ENCODE results near the gene PTK7.
"Not testable (repeated sequence)": the region's sequence is repeated elsewhere in the genome, so short reads cannot be mapped to it uniquely, and the experiment has no call there.

Gene PTK7

GRCh38 chr6:43139973-43140372, 63.9 kb downstream of the PTK7 start:
- not testable (repeated sequence) for H3K79me1 ChIP-seq (ENCODE audit: low read length); H2AFZ ChIP-seq (ENCODE audit: insufficient read depth, low read length, poor library complexity); H2AK5ac ChIP-seq (ENCODE audit: low read length); H4K91ac ChIP-seq (ENCODE audit: low read depth, low read length); H4K12ac ChIP-seq (ENCODE audit: low read depth, low read length); H3K27me3 ChIP-seq (ENCODE audit: insufficient read depth, low read length); H3K4ac ChIP-seq (ENCODE audit: low read depth, low read length); H4K8ac ChIP-seq (ENCODE audit: low read depth, low read length); H3K4me2 ChIP-seq (ENCODE audit: low read length); H3K9me3 ChIP-seq (ENCODE audit: insufficient read depth, low read depth, low read length); H3K79me2 ChIP-seq (ENCODE audit: control insufficient read depth, insufficient read depth, low read length, poor library complexity); H3K14ac ChIP-seq (ENCODE audit: low read length); H3K9ac ChIP-seq (ENCODE audit: low read length); H2BK120ac ChIP-seq (ENCODE audit: insufficient read depth, low read length, poor library complexity); H3K4me3 ChIP-seq (ENCODE audit: low read depth, low read length); H2BK12ac ChIP-seq (ENCODE audit: low read length); DNase-seq; H3K23ac ChIP-seq (ENCODE audit: low read length); H2BK5ac ChIP-seq (ENCODE audit: low read depth, low read length, poor library complexity); H3K18ac ChIP-seq (ENCODE audit: low read length); H3K27ac ChIP-seq (ENCODE audit: low read depth, low read length)
- WGBS (ENCODE audit: extremely low coverage, insufficient coverage, insufficient read length) = no CpG with 5 or more reads among the region's 11 CpGs
- H3K36me3 ChIP-seq (ENCODE audit: control insufficient read depth in 1 of 2, insufficient read depth in 2 of 2, low read length in 2 of 2) = peaks cover 58 to 74% of the 10 kb centered on the region in 2 experiments
- H3K4me1 ChIP-seq (ENCODE audit: control insufficient read depth in 1 of 2, insufficient read depth in 2 of 2, low read length in 2 of 2) = peaks cover 6 to 14% of the 10 kb centered on the region in 2 experiments

- H2AFZ ChIP-seq (ENCODE audit: insufficient read depth, low read length, poor library complexity) = no peak overlapping the region
- DNase-seq = no peak
- H4K8ac ChIP-seq (ENCODE audit: low read depth, low read length) = no peak overlapping the region
- H3K14ac ChIP-seq (ENCODE audit: low read length) = no peak overlapping the region
- H3K4ac ChIP-seq (ENCODE audit: low read depth, low read length) = no peak overlapping the region
- H4K12ac ChIP-seq (ENCODE audit: low read depth, low read length) = no peak overlapping the region
- no peaks in the 10 kb centered on the region for H3K79me2 ChIP-seq (ENCODE audit: control insufficient read depth, insufficient read depth, low read length, poor library complexity)
- no peak overlapping the region for H3K4me2 ChIP-seq (ENCODE audit: low read length)
- no peak overlapping the region for H2BK12ac ChIP-seq (ENCODE audit: low read length)
- H3K27ac ChIP-seq (ENCODE audit: low read depth, low read length) = no peak overlapping the region
- no peak overlapping the region for H2BK120ac ChIP-seq (ENCODE audit: insufficient read depth, low read length, poor library complexity)
- no peak overlapping the region for H2BK5ac ChIP-seq (ENCODE audit: low read depth, low read length, poor library complexity)
- H3K4me3 ChIP-seq (ENCODE audit: low read depth, low read length) = peak overlapping the region; percentile 16
- H3K27me3 ChIP-seq (ENCODE audit: insufficient read depth, low read length) = no peaks in the 10 kb centered on the region
- H3K4me1 ChIP-seq (ENCODE audit: control insufficient read depth in 1 of 2, insufficient read depth in 2 of 2, low read length in 2 of 2) = peaks cover 6 to 16% of the 10 kb centered on the region in 2 experiments
- H2AK5ac ChIP-seq (ENCODE audit: low read length) = no peak overlapping the region
- no peak overlapping the region for H4K91ac ChIP-seq (ENCODE audit: low read depth, low read length)
- H3K36me3 ChIP-seq (ENCODE audit: control insufficient read depth in 1 of 2, insufficient read depth in 2 of 2, low read length in 2 of 2) = peaks cover 66 to 79% of the 10 kb centered on the region in 2 experiments
- H3K18ac ChIP-seq (ENCODE audit: low read length) = no peak overlapping the region
- H3K23ac ChIP-seq (ENCODE audit: low read length) = no peak overlapping the region
- WGBS (ENCODE audit: extremely low coverage, insufficient coverage, insufficient read length) = no CpG with 5 or more reads among the region's 16 CpGs
- H3K9me3 ChIP-seq (ENCODE audit: insufficient read depth, low read depth, low read length) = no peaks in the 10 kb centered on the region
- peaks cover 4% of the 10 kb centered on the region for H3K79me1 ChIP-seq (ENCODE audit: low read length)
- no peak overlapping the region for H3K9ac ChIP-seq (ENCODE audit: low read length)
Observed at GRCh38 chr6:43141644-43142043, 65.5 kb downstream of the PTK7 start.

- Histone ChIP-seq H3K18ac (ENCODE audit: low read length) (no peak overlapping the region), H2BK5ac (ENCODE audit: low read depth, low read length, poor library complexity) (no peak overlapping the region), H3K9me3 (ENCODE audit: insufficient read depth, low read depth, low read length) (no peaks in the 10 kb centered on the region), H4K12ac (ENCODE audit: low read depth, low read length) (no peak overlapping the region), H4K91ac (ENCODE audit: low read depth, low read length) (no peak overlapping the region), H3K4me2 (ENCODE audit: low read length) (no peak overlapping the region), H2BK120ac (ENCODE audit: insufficient read depth, low read length, poor library complexity) (no peak overlapping the region), H3K14ac (ENCODE audit: low read length) (no peak overlapping the region), H3K4me3 (ENCODE audit: low read depth, low read length) (no peak overlapping the region), H3K23ac (ENCODE audit: low read length) (no peak overlapping the region), H2AFZ (ENCODE audit: insufficient read depth, low read length, poor library complexity) (no peak overlapping the region), H3K9ac (ENCODE audit: low read length) (no peak overlapping the region), H3K36me3 (ENCODE audit: control insufficient read depth in 1 of 2, insufficient read depth in 2 of 2, low read length in 2 of 2) (peaks cover 69 to 79% of the 10 kb centered on the region in 2 experiments), H3K27me3 (ENCODE audit: insufficient read depth, low read length) (no peaks in the 10 kb centered on the region), H3K4ac (ENCODE audit: low read depth, low read length) (no peak overlapping the region), H2AK5ac (ENCODE audit: low read length) (no peak overlapping the region), H3K79me1 (ENCODE audit: low read length) (peaks cover 4% of the 10 kb centered on the region), H3K27ac (ENCODE audit: low read depth, low read length) (peak overlapping the region; percentile 79), H3K79me2 (ENCODE audit: control insufficient read depth, insufficient read depth, low read length, poor library complexity) (no peaks in the 10 kb centered on the region), H4K8ac (ENCODE audit: low read depth, low read length) (no peak overlapping the region), H2BK12ac (ENCODE audit: low read length) (no peak overlapping the region), H3K4me1 (ENCODE audit: control insufficient read depth in 1 of 2, insufficient read depth in 2 of 2, low read length in 2 of 2) (peaks cover 11 to 21% of the 10 kb centered on the region in 2 experiments)
- DNase-seq = no peak
- WGBS (ENCODE audit: extremely low coverage, insufficient coverage, insufficient read length) = no CpG with 5 or more reads among the region's 14 CpGs
Observed at GRCh38 chr6:43142101-43142500, 66.0 kb downstream of the PTK7 start.

- Histone ChIP-seq H3K9me3 (ENCODE audit: insufficient read depth, low read depth, low read length) (no peaks in the 10 kb centered on the region), H3K36me3 (ENCODE audit: control insufficient read depth in 1 of 2, insufficient read depth in 2 of 2, low read length in 2 of 2) (peaks cover 70 to 76% of the 10 kb centered on the region in 2 experiments), H3K4me1 (ENCODE audit: control insufficient read depth in 1 of 2, insufficient read depth in 2 of 2, low read length in 2 of 2) (peaks cover 21 to 33% of the 10 kb centered on the region in 2 experiments), H3K23ac (ENCODE audit: low read length) (no peak overlapping the region), H3K4me2 (ENCODE audit: low read length) (no peak overlapping the region), H3K14ac (ENCODE audit: low read length) (peak overlapping the region; percentile 34), H2BK5ac (ENCODE audit: low read depth, low read length, poor library complexity) (peak overlapping the region; percentile 47), H3K79me2 (ENCODE audit: control insufficient read depth, insufficient read depth, low read length, poor library complexity) (no peaks in the 10 kb centered on the region), H3K27ac (ENCODE audit: low read depth, low read length) (peak overlapping the region; percentile 79), H2AK5ac (ENCODE audit: low read length) (no peak overlapping the region), H3K27me3 (ENCODE audit: insufficient read depth, low read length) (no peaks in the 10 kb centered on the region), H3K4me3 (ENCODE audit: low read depth, low read length) (no peak overlapping the region), H2BK120ac (ENCODE audit: insufficient read depth, low read length, poor library complexity) (peak overlapping the region; percentile 55), H2BK12ac (ENCODE audit: low read length) (no peak overlapping the region), H2AFZ (ENCODE audit: insufficient read depth, low read length, poor library complexity) (no peak overlapping the region), H3K18ac (ENCODE audit: low read length) (peak overlapping the region; percentile 38), H4K12ac (ENCODE audit: low read depth, low read length) (no peak overlapping the region), H3K4ac (ENCODE audit: low read depth, low read length) (peak overlapping the region; percentile 41), H4K8ac (ENCODE audit: low read depth, low read length) (peak overlapping the region; percentile 32), H4K91ac (ENCODE audit: low read depth, low read length) (no peak overlapping the region), H3K79me1 (ENCODE audit: low read length) (peaks cover 10% of the 10 kb centered on the region), H3K9ac (ENCODE audit: low read length) (no peak overlapping the region)
- no CpG with 5 or more reads among the region's 25 CpGs for WGBS (ENCODE audit: extremely low coverage, insufficient coverage, insufficient read length)
- DNase-seq = peak; percentile 94 to 96
Observed at GRCh38 chr6:43143235-43144128, 67.4 kb downstream of the PTK7 start.

Measured in trophoblast cell (in vitro differentiated cells and primary cell).